ENCODE results near the gene ANO6. TPM values are rescaled to one million over a fixed set of nuclear protein-coding genes. Genes with fewer than 3 reads are reported as not detected.

The ANO6 gene
- total RNA-seq, 2 experiments from 2014 or later = 13.1 to 13.6 TPM

DNA sequence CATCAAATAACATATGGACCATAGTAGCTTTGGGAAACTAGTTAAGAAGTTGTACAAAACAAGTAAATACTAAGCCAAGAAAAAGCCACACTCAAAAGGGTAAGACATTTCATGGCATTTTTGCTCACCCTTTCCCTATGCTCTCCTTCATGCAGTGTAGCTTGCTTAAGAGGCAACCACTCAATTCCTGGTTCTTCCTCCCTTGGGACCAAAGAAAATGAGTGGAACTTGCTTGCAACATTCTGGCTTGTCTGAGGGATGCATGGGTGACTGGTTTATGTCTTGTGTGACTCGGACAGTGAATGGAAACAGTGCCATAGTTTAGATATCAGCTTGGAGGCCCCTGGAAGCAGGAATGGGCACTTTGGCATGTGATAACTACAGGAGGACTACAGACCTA, 261.6 kb downstream of the ANO6 start:
- Mint-ChIP-seq H3K36me3 (ENCODE audit: low read depth) (no peaks in the 10 kb centered on the region), H3K27me3 (peaks cover 2% of the 10 kb centered on the region), H3K4me1 (ENCODE audit: low read depth) (no peaks in the 10 kb centered on the region), H3K4me3 (no peak overlapping the region), H3K9me3 (peaks cover 9% of the 10 kb centered on the region), H3K27ac (no peak overlapping the region)
- DNase-seq (no peak), ATAC-seq (no peak)
- intact Hi-C loops (cut with micrococcal nuclease) = no loop called here
- TF ChIP-seq, protein P1, sequence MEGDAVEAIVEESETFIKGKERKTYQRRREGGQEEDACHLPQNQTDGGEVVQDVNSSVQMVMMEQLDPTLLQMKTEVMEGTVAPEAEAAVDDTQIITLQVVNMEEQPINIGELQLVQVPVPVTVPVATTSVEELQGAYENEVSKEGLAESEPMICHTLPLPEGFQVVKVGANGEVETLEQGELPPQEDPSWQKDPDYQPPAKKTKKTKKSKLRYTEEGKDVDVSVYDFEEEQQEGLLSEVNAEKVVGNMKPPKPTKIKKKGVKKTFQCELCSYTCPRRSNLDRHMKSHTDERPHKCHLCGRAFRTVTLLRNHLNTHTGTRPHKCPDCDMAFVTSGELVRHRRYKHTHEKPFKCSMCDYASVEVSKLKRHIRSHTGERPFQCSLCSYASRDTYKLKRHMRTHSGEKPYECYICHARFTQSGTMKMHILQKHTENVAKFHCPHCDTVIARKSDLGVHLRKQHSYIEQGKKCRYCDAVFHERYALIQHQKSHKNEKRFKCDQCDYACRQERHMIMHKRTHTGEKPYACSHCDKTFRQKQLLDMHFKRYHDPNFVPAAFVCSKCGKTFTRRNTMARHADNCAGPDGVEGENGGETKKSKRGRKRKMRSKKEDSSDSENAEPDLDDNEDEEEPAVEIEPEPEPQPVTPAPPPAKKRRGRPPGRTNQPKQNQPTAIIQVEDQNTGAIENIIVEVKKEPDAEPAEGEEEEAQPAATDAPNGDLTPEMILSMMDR (IDR thresholded peaks at IDR 0.05) = no peak
- ChIA-PET CTCF (no interaction called here), POLR2A (no interaction called here)

DNA sequence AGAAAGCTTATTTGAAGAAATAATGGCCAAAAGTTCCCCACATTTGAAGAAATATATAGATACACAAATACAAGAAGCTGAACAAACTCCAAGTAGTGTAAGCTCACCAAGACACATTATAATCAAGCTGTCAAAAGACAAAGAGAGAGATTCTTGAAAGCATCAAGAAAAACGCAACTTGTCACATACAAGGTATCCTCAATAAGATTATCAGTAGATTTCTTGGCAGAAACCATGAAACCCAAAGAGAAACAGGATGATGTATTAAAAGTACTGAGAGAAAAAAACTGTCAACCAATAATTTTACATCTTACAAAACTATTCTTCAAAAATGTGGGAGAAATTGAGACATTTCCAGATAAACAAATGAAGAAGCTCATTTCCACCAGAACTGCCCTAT, 263.0 kb downstream of the ANO6 start:
- Mint-ChIP-seq H3K27me3 (peaks cover 2% of the 10 kb centered on the region), H3K4me1 (ENCODE audit: low read depth) (no peaks in the 10 kb centered on the region), H3K4me3 (no peak overlapping the region), H3K9me3 (peaks cover 3% of the 10 kb centered on the region), H3K27ac (no peak overlapping the region), H3K36me3 (ENCODE audit: low read depth) (no peaks in the 10 kb centered on the region)
- TF ChIP-seq, protein P1 (IDR thresholded peaks at IDR 0.05) = no peak
- CTCF ChIA-PET = interaction anchor here (1.4 kb wide), 1 partner anchor 308 kb away, joined by 4 read pairs; no protein-coding TSS in a partner anchor
- POLR2A ChIA-PET = no interaction called here
- no peak for ATAC-seq
- intact Hi-C loops (cut with micrococcal nuclease) = no loop called here
- no peak for DNase-seq

DNA sequence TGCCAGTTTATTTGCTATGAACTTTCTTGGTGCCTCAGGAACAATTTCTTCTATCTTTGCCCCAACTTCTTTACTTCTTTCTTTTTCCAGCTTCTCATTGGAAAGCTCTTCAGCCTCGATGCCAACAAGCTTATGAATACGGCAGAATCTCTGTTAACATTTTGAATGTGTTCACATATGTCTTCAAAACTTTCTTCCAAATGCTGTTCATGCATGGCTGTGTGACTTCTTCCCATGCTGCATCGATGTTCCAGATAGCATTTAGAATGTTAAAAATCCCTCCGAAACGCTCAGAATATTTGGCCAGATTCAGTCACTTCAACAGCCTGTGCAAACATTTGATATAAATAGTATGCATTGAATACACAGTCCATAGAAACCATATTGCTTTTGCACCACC, 265.9 kb downstream of the ANO6 start:
- POLR2A ChIA-PET = no interaction called here
- H3K9me3 Mint-ChIP-seq = peaks cover 3% of the 10 kb centered on the region
- peaks cover 2% of the 10 kb centered on the region for H3K27me3 Mint-ChIP-seq
- H3K36me3 Mint-ChIP-seq (ENCODE audit: low read depth) = no peaks in the 10 kb centered on the region
- intact Hi-C loops (cut with micrococcal nuclease) = no loop called here
- H3K27ac Mint-ChIP-seq = no peak overlapping the region
- DNase-seq = no peak
- no peak overlapping the region for H3K4me3 Mint-ChIP-seq
- no peak for ATAC-seq
- no peaks in the 10 kb centered on the region for H3K4me1 Mint-ChIP-seq (ENCODE audit: low read depth)
- CTCF ChIA-PET = no interaction called here
- TF ChIP-seq, protein P1 (IDR thresholded peaks at IDR 0.05) = no peak

DNA sequence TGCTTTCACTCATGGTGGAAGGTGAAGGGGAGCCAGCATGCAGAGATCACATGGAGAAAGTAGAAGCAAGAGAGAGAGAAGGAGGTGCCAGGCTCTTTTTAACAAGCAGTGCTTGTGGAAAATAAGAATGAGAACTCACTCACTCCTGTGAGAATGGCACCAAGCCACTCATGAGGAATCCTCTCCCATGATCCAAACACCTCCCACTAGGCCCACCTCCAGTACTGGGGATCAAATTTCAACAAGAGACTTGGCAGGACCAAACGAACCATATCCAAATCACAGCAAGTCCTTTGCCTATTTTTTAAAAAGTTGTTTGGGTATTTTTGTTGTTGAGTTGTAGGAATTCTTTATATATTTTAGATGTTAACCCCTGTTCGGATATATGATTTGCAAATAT, 267.7 kb downstream of the ANO6 start:
- TF ChIP-seq, protein P1 (IDR thresholded peaks at IDR 0.05) = no peak
- no peak overlapping the region for H3K27ac Mint-ChIP-seq
- DNase-seq (no peak), ATAC-seq (no peak)
- no peaks in the 10 kb centered on the region for H3K27me3 Mint-ChIP-seq
- intact Hi-C loops (cut with micrococcal nuclease) = no loop called here
- H3K4me3 Mint-ChIP-seq = no peak overlapping the region
- ChIA-PET POLR2A (no interaction called here), CTCF (no interaction called here)
- no peaks in the 10 kb centered on the region for H3K9me3 Mint-ChIP-seq
- no peaks in the 10 kb centered on the region for H3K36me3 Mint-ChIP-seq (ENCODE audit: low read depth)
- no peaks in the 10 kb centered on the region for H3K4me1 Mint-ChIP-seq (ENCODE audit: low read depth)

Other genes starting within 250 kb of the ANO6 start
- not detected for gene DBX2, start 165.0 kb upstream of the ANO6 start, total RNA-seq